Kasumi-1 (cell line): Measurements from ENCODE around the gene TTC14.
"Not testable (repeated sequence)": the region's sequence is repeated elsewhere in the genome, so short reads cannot be mapped to it uniquely, and the experiment has no call there.

Experiments
- DNase-seq, 2 experiments: peaks; one replicate each; lab custom pipeline; 2025; lab: John Stamatoyannopoulos, UW

Gene TTC14, protein sequence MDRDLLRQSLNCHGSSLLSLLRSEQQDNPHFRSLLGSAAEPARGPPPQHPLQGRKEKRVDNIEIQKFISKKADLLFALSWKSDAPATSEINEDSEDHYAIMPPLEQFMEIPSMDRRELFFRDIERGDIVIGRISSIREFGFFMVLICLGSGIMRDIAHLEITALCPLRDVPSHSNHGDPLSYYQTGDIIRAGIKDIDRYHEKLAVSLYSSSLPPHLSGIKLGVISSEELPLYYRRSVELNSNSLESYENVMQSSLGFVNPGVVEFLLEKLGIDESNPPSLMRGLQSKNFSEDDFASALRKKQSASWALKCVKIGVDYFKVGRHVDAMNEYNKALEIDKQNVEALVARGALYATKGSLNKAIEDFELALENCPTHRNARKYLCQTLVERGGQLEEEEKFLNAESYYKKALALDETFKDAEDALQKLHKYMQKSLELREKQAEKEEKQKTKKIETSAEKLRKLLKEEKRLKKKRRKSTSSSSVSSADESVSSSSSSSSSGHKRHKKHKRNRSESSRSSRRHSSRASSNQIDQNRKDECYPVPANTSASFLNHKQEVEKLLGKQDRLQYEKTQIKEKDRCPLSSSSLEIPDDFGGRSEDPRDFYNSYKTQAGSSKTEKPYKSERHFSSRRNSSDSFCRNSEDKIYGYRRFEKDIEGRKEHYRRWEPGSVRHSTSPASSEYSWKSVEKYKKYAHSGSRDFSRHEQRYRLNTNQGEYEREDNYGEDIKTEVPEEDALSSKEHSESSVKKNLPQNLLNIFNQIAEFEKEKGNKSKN

DNA sequence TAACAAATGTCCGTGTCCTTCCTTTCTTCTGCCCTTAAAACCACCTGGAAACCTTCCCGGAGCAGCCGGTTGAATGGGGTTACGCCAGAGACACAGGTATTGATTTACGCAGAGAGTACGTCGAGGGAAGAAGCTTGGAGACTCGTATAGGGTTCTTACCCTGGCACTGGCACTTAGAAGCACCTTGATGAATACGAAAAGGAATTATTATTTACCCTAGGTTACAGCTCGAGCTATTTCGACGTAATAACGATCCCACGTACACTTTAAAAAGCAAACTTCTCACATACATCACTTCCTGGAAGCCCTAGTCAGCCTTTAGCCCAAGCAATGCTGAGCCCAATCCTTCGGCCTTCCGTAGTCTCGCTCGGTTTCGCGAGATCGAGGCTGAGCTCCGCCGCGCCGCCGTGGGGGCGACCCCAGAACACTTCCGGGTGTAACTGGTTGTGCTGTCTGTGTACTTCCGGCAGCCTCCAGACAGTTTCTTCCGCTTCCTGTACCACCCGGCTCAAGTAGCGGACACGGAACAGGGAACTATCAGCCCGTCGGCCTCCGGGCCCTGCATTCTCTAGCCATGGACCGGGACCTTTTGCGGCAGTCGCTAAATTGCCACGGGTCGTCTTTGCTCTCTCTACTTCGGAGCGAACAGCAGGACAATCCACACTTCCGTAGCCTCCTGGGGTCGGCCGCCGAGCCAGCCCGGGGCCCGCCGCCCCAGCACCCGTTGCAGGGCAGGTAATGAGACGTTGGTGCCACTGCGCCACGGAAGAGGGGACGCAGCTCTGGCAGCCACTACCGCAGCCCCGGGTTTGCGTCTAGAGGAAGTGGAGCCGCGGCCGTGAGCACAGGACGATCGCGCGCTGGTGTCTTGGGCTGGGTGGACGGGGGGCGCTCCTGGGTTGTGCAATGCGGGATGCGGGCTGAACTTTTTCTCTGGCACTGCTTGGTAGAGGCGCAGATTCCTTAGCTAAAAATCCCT, at the start of gene TTC14:
TSS of gene TTC14 (plus strand) at position 476 of the 979 bp plus-strand sequence. CDS start at position 575, 99 bp downstream.
- peak; percentile 55 to 78 for DNase-seq

DNA sequence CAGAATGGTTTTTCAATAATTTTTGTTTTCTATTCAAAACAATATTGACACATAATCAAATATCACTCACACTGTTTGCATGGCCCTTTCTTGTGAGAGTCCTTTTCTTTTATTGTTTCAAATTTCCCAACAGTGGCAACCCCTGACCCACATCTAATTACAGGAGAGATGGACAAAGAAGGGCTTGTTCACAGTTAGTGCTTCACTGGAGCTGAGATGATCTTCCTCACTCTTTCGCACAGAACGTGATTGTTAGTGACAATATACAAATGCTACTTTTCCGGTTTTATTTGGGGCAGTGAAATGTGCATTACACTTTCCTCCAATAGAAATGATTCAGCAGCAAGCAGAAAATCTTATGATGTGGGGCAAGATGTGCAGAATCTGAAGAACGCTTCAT, 38.6 kb upstream of the TTC14 start:
- DNase-seq = no peak

DNA sequence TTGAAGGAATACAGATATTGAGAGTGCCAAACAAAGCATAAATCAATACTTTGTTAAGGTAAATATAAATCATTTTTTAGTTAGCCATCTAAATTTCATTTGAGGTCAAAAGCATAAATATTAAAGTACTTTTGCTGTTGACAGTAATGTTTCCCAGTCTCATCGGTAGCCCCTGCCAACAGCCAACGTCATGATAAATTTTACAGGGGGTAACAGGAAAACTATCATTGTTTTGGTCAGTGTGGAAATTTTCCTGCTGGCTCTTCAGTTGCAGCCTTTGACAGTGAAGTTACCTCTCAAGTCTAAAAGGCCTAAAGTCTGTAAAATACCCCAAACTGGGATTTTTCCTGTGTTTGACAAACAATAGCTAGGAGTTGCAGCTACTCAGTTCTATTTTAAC, 37.3 kb upstream of the TTC14 start:
- DNase-seq = no peak

DNA sequence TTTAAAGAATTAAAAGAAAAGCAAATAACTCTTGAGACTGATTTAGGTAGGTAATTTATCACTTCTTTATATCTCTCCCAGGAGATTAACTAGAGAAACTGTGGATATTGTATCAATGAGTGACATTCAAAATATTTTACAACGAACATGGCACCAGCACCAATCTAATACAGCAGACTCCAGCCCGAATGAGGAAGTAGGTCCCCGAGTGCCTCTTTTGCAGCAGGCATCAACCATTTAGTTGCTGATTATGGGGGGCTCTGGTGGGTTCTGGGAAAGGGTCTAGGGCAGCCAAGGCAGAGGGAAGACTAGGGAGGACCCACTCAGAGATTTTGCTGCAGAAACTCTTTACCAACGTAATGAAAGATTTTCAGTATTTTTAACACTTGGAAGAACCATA, 31.7 kb upstream of the TTC14 start:
- no peak for DNase-seq

DNA sequence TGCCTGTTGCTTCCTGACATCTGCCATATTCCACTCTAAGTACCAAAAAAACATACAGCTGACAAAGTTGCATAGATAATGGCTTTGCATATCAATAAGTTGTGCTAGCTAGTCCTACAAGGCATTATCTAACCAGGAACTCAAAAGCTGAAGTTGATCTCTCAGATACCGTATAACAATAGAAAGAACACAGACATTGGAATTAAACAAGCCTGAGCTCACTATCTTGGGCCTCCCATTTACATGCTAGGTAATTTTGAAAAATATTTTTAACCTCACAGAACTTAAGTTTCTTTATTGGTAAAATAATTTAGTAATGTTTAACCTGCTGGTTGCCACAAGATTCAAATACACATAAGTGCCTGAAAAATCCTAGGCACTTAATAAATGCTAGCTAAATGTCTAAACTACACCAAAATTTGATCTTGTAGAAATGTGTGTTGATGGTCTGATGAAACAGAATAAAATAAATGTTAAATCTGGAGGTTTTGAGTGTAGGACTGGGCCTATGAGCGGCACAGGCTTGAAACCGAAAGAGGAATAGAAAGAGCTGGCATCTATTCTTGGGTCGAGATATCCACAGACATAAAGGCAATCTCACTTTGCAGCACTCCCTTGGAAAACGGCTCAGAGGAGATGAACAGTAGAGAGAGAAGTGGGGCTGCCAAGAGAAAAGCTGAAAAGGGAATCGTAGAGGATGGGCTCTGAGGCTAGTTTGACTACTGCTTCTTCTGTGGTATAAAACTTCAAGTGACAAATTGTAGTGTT, 29.9 kb upstream of the TTC14 start:
- DNase-seq = no peak

DNA sequence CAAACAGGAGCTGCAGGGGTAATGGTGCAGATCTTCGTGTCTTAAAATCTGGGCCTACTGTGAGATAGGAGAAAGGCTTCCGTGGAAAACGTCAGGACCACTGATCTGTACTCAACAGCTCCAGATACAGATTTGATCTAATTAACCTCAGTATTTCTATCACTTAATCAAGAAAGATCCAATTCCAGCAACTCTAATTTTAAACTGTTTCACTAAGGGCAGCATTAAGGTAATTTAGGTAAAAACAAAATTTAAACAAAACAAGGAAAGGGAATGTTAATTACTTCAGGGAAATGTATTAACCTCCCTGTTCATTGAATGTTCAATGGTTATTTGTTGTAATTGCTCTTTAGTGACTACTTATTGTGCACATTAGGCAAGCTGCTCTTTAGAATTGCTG, 26.4 kb upstream of the TTC14 start:
- DNase-seq = no peak

DNA sequence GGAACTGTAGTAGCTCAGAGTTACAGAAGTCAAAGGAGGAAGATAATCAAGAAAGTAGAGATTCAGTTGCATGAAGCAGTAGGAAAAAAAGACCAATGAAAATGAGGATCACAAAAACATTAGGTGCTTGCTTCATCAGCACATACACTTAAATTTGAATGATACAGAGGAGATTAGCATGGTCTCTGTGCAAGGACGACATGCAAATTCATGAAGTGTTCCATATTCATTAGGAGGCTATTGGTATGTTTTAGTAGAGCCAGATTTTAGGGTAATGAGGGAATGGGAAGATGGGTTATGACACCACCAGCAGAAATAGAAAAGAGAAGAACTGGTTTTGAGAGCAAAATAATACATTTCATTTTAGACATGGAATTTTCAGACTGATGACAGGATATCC, 21.0 kb upstream of the TTC14 start:
- no peak for DNase-seq

DNA sequence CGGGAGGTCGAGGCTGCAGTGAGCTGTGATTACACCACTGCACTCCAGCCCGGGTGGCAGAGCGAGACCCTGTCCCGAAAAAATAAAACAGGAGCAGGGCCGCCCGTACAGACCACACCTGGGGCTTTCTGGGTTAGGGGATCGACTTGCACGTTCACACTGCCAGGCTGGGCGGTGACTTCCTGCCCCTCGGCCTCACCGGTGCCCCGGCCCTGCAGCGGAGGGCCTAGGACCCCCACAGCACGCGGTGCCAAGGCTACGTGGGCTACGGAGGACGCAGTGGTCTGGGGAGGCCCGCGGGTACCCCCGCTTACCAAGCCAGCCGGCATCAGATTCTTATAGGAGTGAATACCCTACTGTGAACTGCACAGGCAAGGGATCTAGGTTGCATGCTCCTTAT, 11.6 kb upstream of the TTC14 start:
- no peak for DNase-seq

DNA sequence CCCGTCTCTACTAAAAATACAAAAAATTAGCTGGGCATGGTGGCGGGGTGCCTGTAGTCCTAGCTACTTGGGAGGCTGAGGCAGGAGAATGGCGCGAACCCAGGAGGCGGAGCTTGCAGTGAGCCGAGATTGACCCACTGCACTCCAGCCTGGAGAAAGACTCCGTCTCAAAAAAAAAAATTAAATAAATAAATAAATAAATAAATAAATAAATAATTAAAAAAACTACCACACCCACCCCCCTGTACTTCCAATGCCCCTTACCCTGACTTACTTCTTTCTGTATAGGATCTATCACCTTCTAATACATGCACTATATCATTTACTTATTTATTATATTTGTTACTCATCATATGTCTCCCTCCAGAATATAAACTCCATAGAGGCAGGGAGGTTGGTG, 8.3 kb upstream of the TTC14 start:
- DNase-seq = not testable (repeated sequence)

DNA sequence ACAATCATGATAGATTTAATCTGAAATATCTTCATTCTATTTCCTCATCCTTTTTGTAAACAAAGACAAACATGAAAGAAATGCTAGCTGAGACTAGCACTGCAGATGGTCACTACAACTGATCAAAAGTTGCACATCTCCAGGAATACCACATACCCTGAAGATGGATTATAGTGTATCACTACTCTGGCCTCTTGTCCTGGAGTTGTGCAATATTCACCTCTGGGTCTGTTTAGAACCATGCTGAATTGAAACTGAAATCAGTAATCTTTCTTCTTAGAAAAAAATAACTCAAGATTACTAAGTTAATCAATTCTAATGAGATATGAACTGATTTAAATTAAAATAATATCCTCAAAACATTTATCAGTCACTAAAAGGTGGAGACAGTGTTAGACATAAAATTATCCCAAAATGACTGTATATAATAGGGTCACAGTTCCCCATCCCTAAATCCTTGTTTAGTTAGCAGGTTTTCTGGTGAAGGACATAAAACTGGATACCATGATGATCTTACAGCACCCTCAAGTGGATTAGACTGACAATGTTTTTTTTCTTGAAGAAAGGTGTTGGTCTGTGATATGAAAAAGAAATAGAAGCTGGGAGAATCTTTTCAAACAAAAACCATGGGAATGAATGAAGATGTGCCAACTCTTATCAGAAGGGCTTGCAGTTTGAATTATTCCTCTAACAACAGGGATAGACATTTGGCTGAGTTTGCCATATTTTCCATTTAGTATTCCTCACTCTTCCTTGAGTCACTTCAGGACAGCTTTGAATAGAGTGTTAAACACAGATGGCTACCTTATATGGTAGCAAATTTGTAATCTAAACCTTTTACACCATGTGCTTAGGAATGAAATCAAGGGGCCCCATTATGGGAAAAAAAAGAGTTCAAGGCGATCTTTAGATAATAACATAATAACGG, 7.1 kb upstream of the TTC14 start:
- peak; percentile 65 to 69 for DNase-seq

DNA sequence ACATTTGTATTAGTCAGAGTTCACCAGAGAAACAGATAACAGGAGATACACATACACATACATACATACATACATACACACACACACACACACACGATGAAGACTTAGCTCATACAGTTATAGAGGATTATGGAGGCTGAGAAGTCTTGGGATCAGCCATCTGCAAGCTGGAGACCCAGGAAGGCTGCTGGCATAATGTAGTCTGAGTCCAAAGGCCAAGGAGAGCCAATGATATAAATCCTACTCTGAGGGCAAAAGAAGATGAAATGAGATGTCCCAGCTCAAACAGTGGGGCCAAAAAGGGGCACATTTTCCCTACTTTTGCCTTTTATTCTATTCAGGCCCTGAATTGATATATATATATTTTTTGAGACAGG, 6.4 kb upstream of the TTC14 start:
- DNase-seq = no peak

DNA sequence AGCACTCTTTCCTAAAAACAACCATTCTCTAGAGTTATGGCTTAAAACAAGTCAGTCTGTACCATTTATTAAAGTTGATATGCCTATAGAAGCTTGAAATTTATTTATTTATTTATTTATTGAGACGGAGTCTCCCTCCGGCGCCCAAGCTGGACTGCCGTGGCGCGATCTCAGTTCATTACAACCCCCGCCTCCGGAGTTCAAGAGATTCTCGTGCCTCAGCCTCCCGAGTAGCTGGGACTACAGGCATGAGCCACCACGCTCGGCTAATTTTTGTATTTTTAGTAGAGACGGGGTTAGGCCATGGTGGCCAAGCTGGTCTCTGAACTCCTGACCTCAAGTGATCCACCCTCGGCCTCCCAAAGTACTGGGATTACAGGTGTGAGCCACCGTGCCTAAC, 1.5 kb upstream of the TTC14 start:
- no peak for DNase-seq

DNA sequence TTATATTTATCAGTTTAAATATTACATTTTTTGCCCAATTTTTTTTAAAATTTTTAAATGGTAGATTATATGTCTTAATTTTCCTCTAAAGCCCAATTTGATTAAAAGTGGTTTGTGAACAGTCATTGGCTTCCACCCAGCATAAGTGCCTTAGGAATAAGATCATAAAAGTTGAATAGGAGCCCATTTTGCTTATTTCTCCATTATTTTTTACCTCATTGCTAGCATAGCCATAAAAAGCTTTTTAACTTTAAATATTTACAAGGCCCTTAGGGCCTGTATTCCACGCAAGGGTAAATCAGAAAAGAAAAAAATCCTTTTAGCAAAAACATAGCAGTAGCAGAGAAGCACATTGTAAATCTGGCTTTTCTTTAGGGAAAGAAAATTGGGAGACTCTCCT, 9.0 kb downstream of the TTC14 start:
- DNase-seq = no peak

DNA sequence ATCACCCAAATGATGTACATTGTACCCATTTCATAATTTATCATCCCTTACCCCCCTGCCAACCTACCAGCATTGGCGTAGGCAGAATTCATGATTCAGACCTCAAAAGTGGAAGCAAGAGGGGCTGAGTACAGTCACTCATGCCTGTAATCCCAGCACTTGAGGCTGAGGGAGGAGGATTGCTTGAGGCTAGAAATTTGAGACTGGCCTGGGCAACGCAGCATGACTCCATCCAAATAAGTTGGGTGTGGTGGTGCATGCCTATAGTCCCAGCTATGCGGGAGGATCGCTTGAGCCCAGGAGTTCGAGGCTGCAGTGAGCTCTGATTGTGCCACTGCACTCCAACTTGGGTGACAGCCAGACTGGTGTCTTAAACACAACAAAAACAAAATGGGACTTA, 10.4 kb downstream of the TTC14 start:
- DNase-seq = no peak

DNA sequence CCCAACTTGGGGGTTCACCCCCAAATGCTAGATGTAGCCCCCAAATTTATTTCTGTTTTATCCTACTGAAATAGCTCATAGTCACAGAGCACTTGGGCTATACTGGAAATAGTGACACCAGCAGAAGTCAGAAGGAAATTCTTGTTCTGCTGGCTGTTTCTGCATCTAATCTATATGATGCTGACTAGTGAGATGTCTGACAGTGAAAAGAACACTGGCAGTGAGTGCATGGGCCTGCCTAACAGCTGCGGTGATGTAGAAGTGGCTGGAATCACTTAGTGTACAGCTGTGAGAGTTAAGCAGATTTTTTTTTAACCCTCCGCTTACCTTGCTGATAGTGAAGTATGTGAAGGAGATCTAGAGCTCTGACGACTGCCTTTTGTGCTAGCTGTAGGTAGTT, 14.0 kb downstream of the TTC14 start:
- no peak for DNase-seq

DNA sequence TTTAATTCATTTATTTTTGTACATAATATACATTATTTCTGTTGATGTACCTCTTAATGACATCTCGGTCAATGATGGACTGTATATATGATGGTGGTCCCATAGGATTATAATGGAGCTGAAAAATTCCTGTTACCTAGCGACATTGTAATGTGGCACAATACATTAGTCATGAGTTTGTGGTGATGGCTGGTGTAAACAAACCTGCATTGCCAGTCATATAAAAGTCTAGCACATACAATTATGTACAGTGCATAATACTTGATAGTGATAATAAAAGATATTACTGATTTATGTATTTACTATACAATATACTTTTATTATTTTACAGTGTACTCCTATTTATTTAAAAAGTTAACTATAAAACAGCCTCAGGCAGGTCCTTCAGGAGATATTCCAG, 15.1 kb downstream of the TTC14 start:
- no peak for DNase-seq

DNA sequence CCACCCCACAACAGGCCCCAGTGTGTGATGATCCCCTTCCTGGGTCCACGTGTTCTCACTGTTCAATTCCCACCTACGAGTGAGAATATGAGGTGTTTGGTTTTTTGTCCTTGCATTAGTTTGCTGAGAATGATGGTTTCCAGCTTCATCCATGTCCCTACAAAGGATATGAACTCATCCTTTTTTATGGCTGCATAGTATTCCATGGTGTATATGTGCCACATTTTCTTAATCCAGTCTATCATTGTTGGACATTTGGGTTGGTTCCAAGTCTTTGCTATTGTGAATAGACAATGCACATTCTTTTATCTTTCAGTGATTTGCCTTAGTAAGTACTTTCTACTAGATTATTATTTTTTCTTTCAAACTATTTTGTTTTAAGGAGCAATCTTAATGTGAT, 16.6 kb downstream of the TTC14 start:
- DNase-seq = not testable (repeated sequence)

DNA sequence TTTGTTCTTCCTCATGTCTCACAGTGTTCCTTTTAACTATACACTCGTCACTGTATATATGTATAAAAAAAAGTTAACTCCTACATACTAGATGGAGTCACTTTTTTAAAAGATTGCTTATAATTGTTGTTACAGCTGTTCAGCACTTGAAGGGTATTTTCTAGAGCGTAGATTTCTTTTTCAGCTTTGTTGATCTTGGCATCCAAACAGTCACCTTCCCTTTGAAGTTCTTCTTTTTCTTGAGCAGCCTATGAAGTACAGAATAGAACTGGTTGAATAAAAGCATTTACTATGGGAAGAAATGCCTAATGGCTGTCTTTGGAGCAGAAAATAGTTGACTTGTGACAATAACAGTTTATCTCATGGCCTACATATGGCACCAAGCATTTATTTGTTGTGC, 17.8 kb downstream of the TTC14 start:
- DNase-seq = no peak

DNA sequence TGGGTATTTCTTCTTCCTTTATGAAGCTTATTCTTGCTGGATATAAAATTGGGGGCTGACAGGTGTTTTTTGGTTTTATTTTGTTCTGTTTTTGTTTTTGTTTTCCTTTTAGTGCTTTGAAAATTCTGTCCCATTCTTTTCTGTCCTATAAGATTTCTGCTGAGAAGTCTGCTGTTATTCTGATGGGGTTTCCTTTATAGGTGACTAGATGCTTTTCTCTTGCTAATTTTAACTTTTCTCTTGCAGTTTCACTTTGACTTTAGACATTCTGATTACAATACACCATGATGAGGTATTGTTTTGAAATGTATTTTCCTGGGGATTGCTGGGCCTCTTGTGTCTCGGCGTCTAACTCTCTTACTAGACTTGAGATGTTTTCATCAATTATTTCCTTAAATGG, 22.8 kb downstream of the TTC14 start:
- DNase-seq = no peak

DNA sequence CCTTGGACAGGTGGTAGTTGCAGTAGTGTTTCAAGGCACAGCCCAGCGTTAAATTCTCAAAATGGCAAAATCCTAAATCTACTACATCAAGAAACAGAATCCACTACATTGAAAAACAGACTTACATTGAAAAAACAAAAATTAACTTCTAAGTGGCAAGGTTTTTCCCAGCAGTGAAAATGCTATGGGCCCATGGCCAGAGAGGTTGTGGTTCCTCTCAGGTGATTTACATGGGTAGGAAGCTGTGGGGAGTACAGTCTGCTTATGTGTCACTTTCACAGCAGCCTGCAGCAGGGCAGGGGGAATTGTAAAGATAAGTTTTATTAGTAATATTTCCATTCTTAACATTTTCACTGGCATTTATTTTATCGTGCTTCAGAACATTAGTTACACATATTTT, 24.9 kb downstream of the TTC14 start:
- DNase-seq = no peak
